ENCODE data around the gene MEP1A.

GRCh38 chr6:46794068-46794467 lies 879 bp downstream of the MEP1A start:
- TF ChIP-seq CTCF (IDR thresholded peaks at IDR 0.05; ENCODE audit: insufficient read depth, low read length, poor library complexity, severe bottlenecking) (no peak), EZH2phosphoT487 (conservative IDR thresholded peaks at IDR 0.05; ENCODE audit: low read length) (no peak)
